ENCODE measurements around the gene BICDL1. TPM values are rescaled to one million over a fixed set of nuclear protein-coding genes. Genes with fewer than 3 reads are reported as not detected.

BICDL1 gene
- total and polyA plus RNA-seq, 2 of the 4 experiments (the other 2 are of a cell fraction): not detected

GRCh38 chr12:120102189-120103043 lies 113.4 kb downstream of the BICDL1 start:
- no peaks in the 10 kb centered on the region for H3K9me3 ChIP-seq (ENCODE audit: control insufficient read depth, insufficient read depth, low read length)
- no peak overlapping the region for H3K4me3 ChIP-seq (ENCODE audit: insufficient read depth, low read depth, low read length)
- no peak overlapping the region for H3K56ac ChIP-seq (ENCODE audit: extremely low read depth, insufficient read depth, low read length)
- BruUV-seq (replicated peaks): no TSS peak
- no peak overlapping the region for H2BK120ac ChIP-seq (ENCODE audit: low read depth, low read length)
- peaks cover 20 to 84% of the 10 kb centered on the region in 2 experiments for H3K79me1 ChIP-seq (ENCODE audit: low read depth in 1 of 2, low read length in 2 of 2)
- DNase-seq (no peak), ATAC-seq (ENCODE audit: low read depth) (no peak)
- no peak overlapping the region for H2BK15ac ChIP-seq (ENCODE audit: low read depth, low read length)
- H4K20me1 ChIP-seq (ENCODE audit: insufficient read depth, low read length): peaks cover 78% of the 10 kb centered on the region
- H3K27ac ChIP-seq (ENCODE audit: insufficient read depth, low read length): no peak overlapping the region
- no peak overlapping the region for H4K8ac ChIP-seq (ENCODE audit: low read depth in 2 of 2, low read length in 2 of 2)
- no peak overlapping the region for H2AFZ ChIP-seq (replicated peaks; ENCODE audit: low read length, poor library complexity)
- no peaks in the 10 kb centered on the region for H3K27me3 ChIP-seq (ENCODE audit: control insufficient read depth, insufficient read depth, low read length)
- no peak overlapping the region for H3K9ac ChIP-seq (ENCODE audit: low read depth, low read length)
- H3K4me2 ChIP-seq (ENCODE audit: low read depth, low read length): no peak overlapping the region
- no peak overlapping the region for H2AK9ac ChIP-seq (replicated peaks; ENCODE audit: low read depth, low read length, poor library complexity)
- no peak overlapping the region for H2BK5ac ChIP-seq (ENCODE audit: low read depth, low read length, poor library complexity, severe bottlenecking)
- H3K4ac ChIP-seq (ENCODE audit: low read depth, low read length): no peak overlapping the region
- H3K23ac ChIP-seq (ENCODE audit: low read depth, low read length): no peak overlapping the region
- H3K36me3 ChIP-seq (ENCODE audit: control insufficient read depth, insufficient read depth, low read length): peaks cover 53% of the 10 kb centered on the region
- TF ChIP-seq BHLHE40 (IDR thresholded peaks at IDR 0.05; ENCODE audit: low read depth, low read length) (no peak), SMC3 (IDR thresholded peaks at IDR 0.05; ENCODE audit: low read depth, low read length) (no peak), MAZ (IDR thresholded peaks at IDR 0.05; ENCODE audit: borderline replicate concordance, low read depth, low read length) (no peak), FOS (IDR thresholded peaks at IDR 0.05; ENCODE audit: low read depth, low read length) (no peak), MXI1 (IDR thresholded peaks at IDR 0.05; ENCODE audit: borderline replicate concordance, low read depth, low read length) (no peak), RAD21 (IDR thresholded peaks at IDR 0.05; ENCODE audit: low read length) (no peak), RFX5 (IDR thresholded peaks at IDR 0.05; ENCODE audit: low read depth, low read length) (no peak), POLR2A (IDR thresholded peaks at IDR 0.05; ENCODE audit: low read depth, low read length) (no peak), RCOR1 (IDR thresholded peaks at IDR 0.05; ENCODE audit: insufficient replicate concordance, low read length) (no peak), CHD1 (IDR thresholded peaks at IDR 0.05; ENCODE audit: low read depth, low read length) (no peak)
- TF ChIP-seq, protein P1, sequence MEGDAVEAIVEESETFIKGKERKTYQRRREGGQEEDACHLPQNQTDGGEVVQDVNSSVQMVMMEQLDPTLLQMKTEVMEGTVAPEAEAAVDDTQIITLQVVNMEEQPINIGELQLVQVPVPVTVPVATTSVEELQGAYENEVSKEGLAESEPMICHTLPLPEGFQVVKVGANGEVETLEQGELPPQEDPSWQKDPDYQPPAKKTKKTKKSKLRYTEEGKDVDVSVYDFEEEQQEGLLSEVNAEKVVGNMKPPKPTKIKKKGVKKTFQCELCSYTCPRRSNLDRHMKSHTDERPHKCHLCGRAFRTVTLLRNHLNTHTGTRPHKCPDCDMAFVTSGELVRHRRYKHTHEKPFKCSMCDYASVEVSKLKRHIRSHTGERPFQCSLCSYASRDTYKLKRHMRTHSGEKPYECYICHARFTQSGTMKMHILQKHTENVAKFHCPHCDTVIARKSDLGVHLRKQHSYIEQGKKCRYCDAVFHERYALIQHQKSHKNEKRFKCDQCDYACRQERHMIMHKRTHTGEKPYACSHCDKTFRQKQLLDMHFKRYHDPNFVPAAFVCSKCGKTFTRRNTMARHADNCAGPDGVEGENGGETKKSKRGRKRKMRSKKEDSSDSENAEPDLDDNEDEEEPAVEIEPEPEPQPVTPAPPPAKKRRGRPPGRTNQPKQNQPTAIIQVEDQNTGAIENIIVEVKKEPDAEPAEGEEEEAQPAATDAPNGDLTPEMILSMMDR (conservative IDR thresholded peaks at IDR 0.05; ENCODE audit: low read depth, low read length): no peak
- H4K5ac ChIP-seq (ENCODE audit: low read depth, low read length): no peak overlapping the region
- no peak overlapping the region for H2BK20ac ChIP-seq (ENCODE audit: low read depth, low read length)
- ChIA-PET CTCF (interaction anchor here (0.6 kb wide), 1 partner anchor 142 kb away, joined by 5 read pairs; no protein-coding TSS in a partner anchor), POLR2A (ENCODE audit: unreplicated experiment) (no interaction called here)
- no peak overlapping the region for H2AK5ac ChIP-seq (ENCODE audit: low read depth, low read length)
- H3K9me1 ChIP-seq (ENCODE audit: insufficient read depth, low read length): peaks cover 15% of the 10 kb centered on the region
- H3K14ac ChIP-seq (replicated peaks; ENCODE audit: low read depth, low read length): no peak overlapping the region
- dilution Hi-C loops (cut with HindIII; ENCODE audit: low sequenced_read_pairs, unreplicated experiment): no loop called here
- in situ Hi-C loops (cut with MboI; ENCODE audit: low sequenced_read_pairs): loop anchor here (25.0 kb wide), 1 partner anchor 1740 kb away; the partner anchor contains the start of gene TAOK3
- no peak overlapping the region for H4K91ac ChIP-seq (ENCODE audit: insufficient read depth, low read depth, low read length)
- WGBS, 2 experiments (ENCODE audit: extremely low coverage in 2 of 2, insufficient read length in 1 of 2): 93% methylated on average over 7 of the region's 30 CpGs; no CpG with 5 or more reads in 1 of the 2 experiments
- intact Hi-C loops (cut with micrococcal nuclease): no loop called here
- peaks cover 7% of the 10 kb centered on the region; the same call in 1 of the 2 replicates for H3K4me1 ChIP-seq (ENCODE audit: control insufficient read depth, insufficient read depth, low read length)
- H3K18ac ChIP-seq (ENCODE audit: low read depth, low read length): no peak overlapping the region

All from IMR-90 (cell line).